Sigmoid colon (tissue), 7 donors: Measurements from ENCODE around the gene SLC35E1. TPM values are rescaled to one million over a fixed set of nuclear protein-coding genes. Genes with fewer than 3 reads are reported as not detected.
"Not testable (repeated sequence)": the region's sequence is repeated elsewhere in the genome, so short reads cannot be mapped to it uniquely, and the experiment has no call there.

ENCODE experiments used
- DNase-seq: peaks from one replicate; pipeline ENCODE4 v3.0.0-alpha.2; 2019
- H3K27ac ChIP-seq, 4 donors: fragments of 200-600 bp; sonication (generic); one replicate each; pipeline ENCODE4 v1.5.1; 2016 to 2019; ENCODE audit warnings: mild to moderate bottlenecking in 1 of 4
- H3K27me3 ChIP-seq, 3 donors: fragments of 200-600 bp; sonication (generic); one replicate each; pipeline ENCODE4 v1.5.1; 2019; ENCODE audit warnings: mild to moderate bottlenecking in 1 of 3
- H3K36me3 ChIP-seq, 4 donors: fragments of 200-600 bp; sonication (generic); one replicate each; pipeline ENCODE4 v1.5.1; 2016 to 2019
- H3K4me1 ChIP-seq, 4 donors: fragments of 200-600 bp; sonication (generic); one replicate each; pipeline ENCODE4 v1.5.1; 2017 to 2019
- H3K4me3 ChIP-seq, 4 donors: fragments of 200-600 bp; sonication (generic); one replicate each; pipeline ENCODE4 v1.5.1; 2017 to 2019; ENCODE audit warnings: mild to moderate bottlenecking in 2 of 4, moderate library complexity in 1 of 4
- H3K9me3 ChIP-seq, 4 donors: fragments of 200-600 bp in 3 of 4; sonication (generic) in 3 of 4; one replicate each; pipeline versions ENCODE4 v1.5.1 to v1.6.1; 2013 to 2019
- EP300 ChIP-seq, 4 donors: sonication (generic); formaldehyde crosslinking; IDR thresholded peaks; one replicate each; pipeline ENCODE4 v1.6.1; 2017; ENCODE audit warnings: antibody characterized with exemption in 4 of 4
- POLR2A ChIP-seq, 2 donors: fragments of 450-650 bp; IDR thresholded peaks; one replicate each; pipeline ENCODE4 v1.6.1; 2016; ENCODE audit warnings: antibody characterized with exemption in 2 of 2, mild to moderate bottlenecking in 2 of 2, moderate library complexity in 2 of 2
- POLR2AphosphoS5 ChIP-seq, 4 donors: sonication (generic); formaldehyde crosslinking; IDR thresholded peaks; one replicate each; pipeline ENCODE4 v1.6.1; 2017; ENCODE audit warnings: antibody characterized with exemption in 4 of 4
- WGBS, 2 donors: extraction: QIAGEN DNeasy Blood & Tissue Kit; methylation state at CpG; one replicate each; pipeline ENCODE4 v1.1.7; 2013; 5-methylcytosine and 5-hydroxymethylcytosine counted together
- intact Hi-C: fragments of 100-400 bp; cut with DNase I; formaldehyde crosslinking; loops from one replicate; pipeline ENCODE4 v1.15.1; 2023
- polyA plus RNA-seq, 3 donors: library from polyadenylated mRNA; stranded (reverse); fragments of 200-250 nt; gene quantifications; one replicate each; pipeline ENCODE4 v1.2.3, GENCODE V29; 2013
- total RNA-seq, 4 donors: library from RNA; depleted of rRNA; stranded (reverse); fragments of >200 nt; gene quantifications; one replicate each; pipeline ENCODE4 v1.1.0, GENCODE V29; 2016
- TF ChIP-seq, protein P1 (sequence below), 4 experiments: fragments of 450-650 bp in 3 of 4; fragments of 200-600 bp in 1 of 4; IDR thresholded peaks; one replicate each; pipeline ENCODE4 v1.5.1; 2016 to 2019; ENCODE audit warnings: antibody characterized with exemption in 4 of 4, mild to moderate bottlenecking in 3 of 4, moderate library complexity in 2 of 4
- donor health status: healthy with polysubstance abuse.
- donor health status: Bipolar disorder and iron deficiency.
- donor health status: healthy.

SLC35E1 gene
- total and polyA plus RNA-seq, 7 donors: 9.7 to 27.4 (median 22.4) TPM

DNA sequence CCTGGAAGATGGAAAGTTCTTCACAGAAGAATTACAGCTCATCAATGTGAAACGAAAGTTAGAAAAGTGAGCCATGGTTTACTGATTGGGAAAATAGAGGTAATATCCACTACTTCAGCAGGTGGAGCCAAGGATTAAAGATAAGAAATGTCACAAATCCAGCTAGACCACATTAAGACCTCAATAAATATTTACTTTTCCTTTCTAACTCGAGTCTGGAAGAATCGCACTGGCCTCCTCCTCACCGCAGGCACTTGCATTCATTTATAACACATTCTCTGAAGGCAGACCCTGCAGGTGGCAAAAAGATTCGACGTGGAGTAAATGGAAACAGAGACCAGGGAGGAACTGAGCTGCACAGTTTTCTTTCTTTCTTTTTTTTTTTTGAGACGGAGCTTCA lies 7.4 kb downstream of the SLC35E1 start:
- peaks cover 0 to 3% (median 0%) of the 10 kb centered on the region in 4 donors for H3K4me1 ChIP-seq
- H3K36me3 ChIP-seq: peaks cover 1 to 82% (median 40%) of the 10 kb centered on the region in 4 donors

DNA sequence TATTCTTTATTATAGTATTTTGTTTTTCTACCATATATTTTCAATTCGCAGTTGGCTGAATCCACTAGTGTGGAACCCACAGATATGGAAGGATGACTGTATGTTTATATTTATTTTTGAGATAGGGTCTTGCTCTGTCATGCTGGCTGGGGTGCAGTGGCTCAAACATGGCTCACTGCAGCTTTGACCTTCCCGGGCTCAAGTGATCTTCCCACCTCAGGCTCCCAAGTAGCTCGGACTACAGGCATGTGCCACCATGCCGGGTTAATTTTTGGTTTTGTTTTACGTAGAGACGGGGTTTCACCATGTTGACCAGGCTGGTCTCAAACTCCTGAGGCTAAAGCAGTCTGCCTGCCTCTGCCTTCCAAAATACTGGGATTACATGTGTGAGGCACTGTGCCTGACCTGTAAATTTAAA lies 9.6 kb downstream of the SLC35E1 start:
- no peak for DNase-seq
- Histone ChIP-seq H3K4me1 (no peaks in the 10 kb centered on the region), H3K9me3 (no peaks in the 10 kb centered on the region), H3K27ac (no peak overlapping the region), H3K36me3 (peaks cover 6 to 90% (median 36%) of the 10 kb centered on the region in 4 donors), H3K27me3 (no peaks in the 10 kb centered on the region), H3K4me3 (no peak overlapping the region)
- TF ChIP-seq, protein P1, sequence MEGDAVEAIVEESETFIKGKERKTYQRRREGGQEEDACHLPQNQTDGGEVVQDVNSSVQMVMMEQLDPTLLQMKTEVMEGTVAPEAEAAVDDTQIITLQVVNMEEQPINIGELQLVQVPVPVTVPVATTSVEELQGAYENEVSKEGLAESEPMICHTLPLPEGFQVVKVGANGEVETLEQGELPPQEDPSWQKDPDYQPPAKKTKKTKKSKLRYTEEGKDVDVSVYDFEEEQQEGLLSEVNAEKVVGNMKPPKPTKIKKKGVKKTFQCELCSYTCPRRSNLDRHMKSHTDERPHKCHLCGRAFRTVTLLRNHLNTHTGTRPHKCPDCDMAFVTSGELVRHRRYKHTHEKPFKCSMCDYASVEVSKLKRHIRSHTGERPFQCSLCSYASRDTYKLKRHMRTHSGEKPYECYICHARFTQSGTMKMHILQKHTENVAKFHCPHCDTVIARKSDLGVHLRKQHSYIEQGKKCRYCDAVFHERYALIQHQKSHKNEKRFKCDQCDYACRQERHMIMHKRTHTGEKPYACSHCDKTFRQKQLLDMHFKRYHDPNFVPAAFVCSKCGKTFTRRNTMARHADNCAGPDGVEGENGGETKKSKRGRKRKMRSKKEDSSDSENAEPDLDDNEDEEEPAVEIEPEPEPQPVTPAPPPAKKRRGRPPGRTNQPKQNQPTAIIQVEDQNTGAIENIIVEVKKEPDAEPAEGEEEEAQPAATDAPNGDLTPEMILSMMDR (IDR thresholded peaks at IDR 0.05): no peak
- TF ChIP-seq EP300 (IDR thresholded peaks at IDR 0.05) (no peak), POLR2AphosphoS5 (IDR thresholded peaks at IDR 0.05) (no peak), POLR2A (IDR thresholded peaks at IDR 0.05) (no peak)
- intact Hi-C loops: no loop called here
- 95% methylated on average over 6 of the region's 6 CpGs for WGBS, 2 donors

More for the DNA sequence above, 7.4 kb downstream of the SLC35E1 start:
- WGBS, 2 donors: 26 to 72% methylated on average over 7 of the region's 7 CpGs
- TF ChIP-seq, protein P1 (IDR thresholded peaks at IDR 0.05): no peak
- TF ChIP-seq POLR2AphosphoS5 (IDR thresholded peaks at IDR 0.05): no peak
- no peak for TF ChIP-seq EP300 (IDR thresholded peaks at IDR 0.05)
- TF ChIP-seq POLR2A (IDR thresholded peaks at IDR 0.05): no peak
- DNase-seq: no peak
- Histone ChIP-seq H3K9me3 (no peaks in the 10 kb centered on the region), H3K27ac (no peak overlapping the region), H3K4me3 (no peak overlapping the region), H3K27me3 (no peaks in the 10 kb centered on the region)
- intact Hi-C loops: no loop called here

DNA sequence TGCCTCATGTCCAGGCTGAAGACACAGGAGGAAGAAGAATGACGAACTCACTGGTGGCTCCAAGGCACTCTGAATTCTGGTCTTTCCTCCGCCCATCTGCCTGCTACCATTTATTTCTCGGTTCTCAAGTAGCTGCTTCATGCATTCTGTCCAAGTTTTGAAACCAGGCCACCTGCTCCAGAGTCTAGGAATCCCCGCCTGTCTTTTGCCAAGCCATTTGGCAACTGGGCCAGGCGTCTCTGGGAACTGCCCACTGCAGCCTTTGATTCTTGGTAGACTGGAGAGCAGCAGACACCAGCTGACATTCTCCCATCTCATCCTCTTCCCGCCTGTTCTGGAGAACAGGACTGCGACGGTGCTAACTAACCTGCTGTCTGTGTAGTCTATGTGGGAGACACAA lies 10.8 kb downstream of the SLC35E1 start:
- no peak for DNase-seq
- H3K9me3 ChIP-seq: no peaks in the 10 kb centered on the region
- no peak overlapping the region for H3K27ac ChIP-seq
- 90 to 93% methylated on average over 8 of the region's 8 CpGs for WGBS, 2 donors
- no peaks in the 10 kb centered on the region for H3K4me1 ChIP-seq
- no peaks in the 10 kb centered on the region for H3K27me3 ChIP-seq
- peaks cover 6 to 81% (median 31%) of the 10 kb centered on the region in 4 donors for H3K36me3 ChIP-seq
- H3K4me3 ChIP-seq: no peak overlapping the region
- intact Hi-C loops: no loop called here
- TF ChIP-seq POLR2AphosphoS5 (IDR thresholded peaks at IDR 0.05): no peak
- TF ChIP-seq, protein P1 (IDR thresholded peaks at IDR 0.05): no peak
- no peak for TF ChIP-seq EP300 (IDR thresholded peaks at IDR 0.05)
- TF ChIP-seq POLR2A (IDR thresholded peaks at IDR 0.05): no peak

DNA sequence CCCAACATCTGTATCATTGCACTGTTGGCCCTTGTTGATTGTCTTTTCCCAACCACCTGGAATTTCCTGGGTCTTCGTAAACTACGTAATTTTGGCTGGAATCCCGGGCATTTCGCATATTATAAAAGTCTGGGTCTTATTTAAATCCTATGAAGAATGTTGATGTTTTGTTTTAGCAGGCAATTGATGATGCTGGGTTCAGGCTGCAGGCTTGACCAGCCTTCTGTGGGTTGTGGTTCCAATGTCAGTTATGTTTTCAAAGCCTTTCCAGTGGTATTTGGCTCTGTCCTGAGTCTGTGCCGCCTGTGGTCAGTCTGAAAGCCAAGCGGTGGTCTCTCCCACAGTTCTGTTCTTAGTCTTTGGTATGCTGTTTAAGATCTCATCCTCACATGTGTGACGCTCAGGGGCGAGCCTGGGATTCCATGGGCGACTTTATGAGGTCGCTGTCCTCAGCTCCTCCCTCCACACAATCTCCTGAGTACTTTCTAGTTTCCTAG lies 12.4 kb downstream of the SLC35E1 start:
- intact Hi-C loops: no loop called here
- 93% methylated on average over 10 of the region's 10 CpGs for WGBS, 2 donors
- Histone ChIP-seq H3K4me1 (no peaks in the 10 kb centered on the region), H3K9me3 (no peaks in the 10 kb centered on the region), H3K27me3 (no peaks in the 10 kb centered on the region), H3K4me3 (no peak overlapping the region), H3K36me3 (peaks cover 6 to 78% (median 30%) of the 10 kb centered on the region in 4 donors), H3K27ac (no peak overlapping the region)
- DNase-seq: no peak
- TF ChIP-seq POLR2AphosphoS5 (IDR thresholded peaks at IDR 0.05) (no peak), EP300 (IDR thresholded peaks at IDR 0.05) (no peak), POLR2A (IDR thresholded peaks at IDR 0.05) (no peak)
- TF ChIP-seq, protein P1 (IDR thresholded peaks at IDR 0.05): no peak

DNA sequence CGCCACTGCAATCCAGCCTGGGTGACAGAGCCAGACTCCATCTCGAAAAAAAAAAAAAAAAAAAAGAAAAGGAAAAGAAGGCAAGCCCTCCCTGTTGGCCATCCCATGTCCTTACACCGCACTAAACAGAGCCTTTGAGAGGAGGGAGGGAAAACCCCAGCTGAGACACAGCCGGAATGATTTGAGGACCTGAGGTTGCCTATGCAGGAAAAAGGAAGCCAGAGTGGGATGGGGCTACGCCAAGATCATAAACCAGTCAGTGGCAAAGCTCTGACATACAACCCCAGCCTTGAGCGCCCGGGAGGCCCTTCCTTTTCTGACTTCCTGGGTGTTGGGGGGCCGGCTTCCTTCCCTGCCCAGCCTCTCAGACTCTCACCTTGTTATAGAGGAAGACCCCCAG lies 17.4 kb downstream of the SLC35E1 start:
- whole genome bisulfite sequencing, 2 donors: 68 to 89% methylated on average over 8 of the region's 8 CpGs
- TF ChIP-seq POLR2AphosphoS5 (IDR thresholded peaks at IDR 0.05): no peak
- no peak for TF ChIP-seq POLR2A (IDR thresholded peaks at IDR 0.05)
- TF ChIP-seq EP300 (IDR thresholded peaks at IDR 0.05): no peak
- TF ChIP-seq, protein P1 (IDR thresholded peaks at IDR 0.05): no peak
- Histone ChIP-seq H3K9me3 (no peaks in the 10 kb centered on the region), H3K4me3 (no peak overlapping the region), H3K27me3 (no peaks in the 10 kb centered on the region), H3K27ac (no peak overlapping the region), H3K4me1 (no peaks in the 10 kb centered on the region), H3K36me3 (peaks cover 11 to 69% (median 26%) of the 10 kb centered on the region in 4 donors)
- DNase-seq: no peak
- intact Hi-C loops: no loop called here

DNA sequence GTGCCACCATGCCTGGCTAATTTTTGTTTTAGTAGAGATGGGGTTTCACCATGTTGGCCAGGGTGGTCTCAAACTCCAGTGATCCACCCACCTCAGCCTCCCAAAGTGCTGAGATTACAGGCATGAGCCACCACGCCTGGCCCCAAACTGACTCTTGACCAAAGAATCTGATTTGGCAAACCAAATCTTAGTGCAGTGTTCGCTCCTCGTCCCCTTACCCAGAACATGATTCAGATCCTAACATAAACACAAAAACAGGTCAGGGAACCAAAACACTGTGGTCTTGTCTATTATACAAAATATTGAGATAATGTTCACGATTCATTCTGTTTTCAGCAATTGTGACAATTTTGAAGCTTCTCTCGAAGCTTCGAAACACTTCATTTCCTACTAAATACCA lies 20.3 kb downstream of the SLC35E1 start:
- WGBS, 2 donors: 92 to 96% methylated on average over 6 of the region's 6 CpGs
- H3K27ac ChIP-seq, H3K4me1 ChIP-seq, H3K4me3 ChIP-seq, DNase-seq, H3K27me3 ChIP-seq, H3K9me3 ChIP-seq, intact Hi-C loops: not testable (repeated sequence)
- H3K36me3 ChIP-seq: peaks cover 6 to 50% (median 26%) of the 10 kb centered on the region in 4 donors
